Activated CD4-positive, alpha-beta T cell treated with anti-CD3 and anti-CD28 coated beads for 36 hours (primary cell): ENCODE results near the gene GATB. TPM values are rescaled to one million over a fixed set of nuclear protein-coding genes. Genes with fewer than 3 reads are reported as not detected.
A peak's percentile ranks its signal among the peaks of the same experiment; 100 is the strongest.

Experiments
- ATAC-seq: fragments of 200-7000 bp; cut with Tn5 transposase; one replicate; pipeline ENCODE4 v1.10.0; 2021; ENCODE audit warnings: mild to moderate bottlenecking, moderate library complexity
- CTCF ChIA-PET: fragments of 350-600 bp; sonication (Branson Sonifier 250); formaldehyde crosslinking; loops from one replicate; lab custom pipeline; 2021; ENCODE audit warnings: antibody characterized with exemption; lab: Charles Lee
- POLR2A ChIA-PET: fragments of 350-600 bp; sonication (Branson Sonifier 250); formaldehyde crosslinking; loops from one replicate; lab custom pipeline; 2021; ENCODE audit warnings: antibody characterized with exemption, inconsistent platforms; lab: Charles Lee
- DNase-seq: peaks from one replicate; pipeline ENCODE4 v3.0.0-alpha.2; 2020
- H3K27ac Mint-ChIP-seq: one replicate; pipeline ENCODE4 v1.8.0; 2021; ENCODE audit warnings: mixed read lengths
- H3K27me3 Mint-ChIP-seq: one replicate; pipeline ENCODE4 v1.8.0; 2021; ENCODE audit warnings: mixed read lengths
- H3K36me3 Mint-ChIP-seq: one replicate; pipeline ENCODE4 v1.8.0; 2021; ENCODE audit warnings: low read depth, mixed read lengths
- H3K4me1 Mint-ChIP-seq: one replicate; pipeline ENCODE4 v1.8.0; 2021; ENCODE audit warnings: mixed read lengths
- H3K4me3 Mint-ChIP-seq: one replicate; pipeline ENCODE4 v1.8.0; 2021; ENCODE audit warnings: mild to moderate bottlenecking, moderate library complexity, mixed read lengths
- H3K9me3 Mint-ChIP-seq: one replicate; pipeline ENCODE4 v1.8.0; 2021; ENCODE audit warnings: low read depth, mixed read lengths
- intact Hi-C, 2 experiments: fragments of 100-400 bp; cut with DNase I in 1 of 2; cut with micrococcal nuclease in 1 of 2; formaldehyde crosslinking; loops; one replicate each; pipeline versions ENCODE4 v1.14.2 to v1.15.1; 2022 to 2024; cut with DNase I, micrococcal nuclease
- total RNA-seq, 2 experiments: library from RNA; stranded (reverse); gene quantifications; one replicate each; pipeline ENCODE4 v1.2.3, GENCODE V29; 2021

Gene GATB
- total RNA-seq, 2 experiments from 2014 or later = 21.2 to 25.6 TPM

DNA sequence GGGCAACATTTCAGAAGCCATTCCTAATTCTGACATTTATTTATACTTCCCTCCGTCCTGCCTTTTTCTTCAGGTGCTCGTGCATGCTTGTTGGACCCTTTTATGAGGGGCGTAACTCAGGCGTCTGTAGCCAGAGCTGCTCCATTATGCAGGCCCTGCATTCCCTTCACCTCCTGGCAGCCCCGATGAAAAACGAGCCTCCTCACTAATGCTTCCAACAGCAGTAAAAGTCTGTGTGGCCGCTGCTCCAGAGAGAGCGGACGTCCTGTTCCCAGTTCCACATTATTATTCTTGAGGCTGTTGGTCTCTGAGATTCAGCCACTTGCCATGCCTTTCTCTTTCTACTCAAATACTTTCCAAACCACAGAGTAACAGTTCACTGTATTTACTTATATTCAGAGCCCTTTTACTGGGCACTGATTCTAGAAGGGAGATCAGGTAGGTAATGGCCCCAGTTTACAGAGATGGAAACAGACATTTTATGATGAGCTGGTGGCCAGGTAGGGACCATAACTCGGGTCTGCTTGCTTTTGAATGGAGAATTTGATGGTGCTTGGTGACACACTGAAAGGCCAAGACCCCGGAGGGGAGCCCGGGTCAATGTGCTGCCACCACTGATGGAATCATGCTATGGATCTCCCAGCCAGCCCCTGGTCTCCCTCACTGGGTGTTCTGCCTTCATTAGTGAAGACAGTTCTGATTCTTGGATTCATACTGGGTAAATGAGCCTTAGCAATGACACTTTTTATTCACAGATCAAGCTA is 101.0 kb downstream of the GATB start:
- Mint-ChIP-seq H3K9me3 (no peaks in the 10 kb centered on the region), H3K4me1 (peaks cover 19% of the 10 kb centered on the region), H3K27me3 (no peaks in the 10 kb centered on the region), H3K27ac (peak overlapping the region; percentile 79), H3K36me3 (no peaks in the 10 kb centered on the region), H3K4me3 (no peak overlapping the region)
- POLR2A ChIA-PET = no interaction called here
- ATAC-seq = no peak
- CTCF ChIA-PET = interaction anchor here (0.6 to 1.1 kb wide), 3 partner anchors 14 to 1211 kb away, joined by 3 read pairs; no protein-coding TSS in a partner anchor
- intact Hi-C loops = no loop called here
- no peak for DNase-seq

DNA sequence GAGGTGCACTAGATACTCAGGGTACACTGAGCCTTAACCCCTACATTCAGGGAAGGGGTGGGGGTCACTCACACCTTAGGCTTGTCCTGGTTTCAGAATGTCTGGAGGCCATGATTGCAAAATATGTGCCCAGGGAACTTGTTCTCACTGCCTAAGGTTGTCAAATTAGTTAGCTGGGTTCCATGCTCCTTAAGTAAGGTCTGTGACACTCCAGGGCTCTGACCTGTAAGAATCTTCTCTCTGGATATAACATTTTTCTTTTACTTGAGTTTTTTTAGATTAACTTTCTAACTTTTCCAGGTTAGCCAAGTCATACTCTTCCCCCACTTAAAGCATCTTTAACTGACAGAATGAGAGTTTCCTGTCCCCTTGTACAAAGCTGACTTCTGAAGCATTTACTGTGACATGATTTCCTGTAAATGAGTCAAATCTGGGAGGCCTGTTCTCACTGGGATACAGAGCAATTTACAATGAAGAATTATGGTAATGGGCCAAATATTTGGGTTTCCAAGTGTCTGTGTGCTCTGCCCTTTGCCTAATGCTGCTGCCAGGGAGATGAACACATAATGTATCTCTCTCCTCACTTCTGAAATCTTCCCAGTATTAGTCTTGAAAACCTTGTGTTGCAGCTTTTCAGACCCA is 101.7 kb downstream of the GATB start:
- intact Hi-C loops = no loop called here
- peaks cover 19% of the 10 kb centered on the region for H3K4me1 Mint-ChIP-seq
- H3K27me3 Mint-ChIP-seq = no peaks in the 10 kb centered on the region
- ATAC-seq (peak; percentile 89), DNase-seq (no peak)
- no peaks in the 10 kb centered on the region for H3K36me3 Mint-ChIP-seq
- no peaks in the 10 kb centered on the region for H3K9me3 Mint-ChIP-seq
- H3K27ac Mint-ChIP-seq = peak overlapping the region; percentile 79
- POLR2A ChIA-PET = no interaction called here
- CTCF ChIA-PET = interaction anchor here (0.6 to 1.4 kb wide), 2 partner anchors 35 to 1211 kb away, joined by 3 read pairs; no protein-coding TSS in a partner anchor
- H3K4me3 Mint-ChIP-seq = no peak overlapping the region

DNA sequence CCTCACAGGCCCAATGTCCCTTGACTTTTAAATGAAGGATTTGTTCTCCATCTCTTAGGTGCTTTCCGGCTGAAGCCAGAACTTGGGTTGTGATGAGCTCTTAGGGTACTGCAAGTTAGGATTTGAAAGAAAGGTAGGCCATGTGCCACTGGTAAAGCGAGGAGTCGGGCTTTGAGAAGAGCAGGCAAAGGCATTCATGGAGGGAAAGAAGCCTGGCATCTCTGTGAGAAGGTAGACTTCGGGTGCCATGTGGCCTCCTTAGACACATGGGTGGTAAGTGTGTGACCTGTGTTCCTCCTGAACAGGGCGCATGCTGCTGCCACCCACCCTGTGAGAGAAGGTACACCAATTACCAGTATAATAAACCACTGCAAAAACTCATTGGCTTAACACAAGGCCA is 102.9 kb downstream of the GATB start:
- Mint-ChIP-seq H3K36me3 (no peaks in the 10 kb centered on the region), H3K9me3 (no peaks in the 10 kb centered on the region), H3K27ac (no peak overlapping the region), H3K27me3 (no peaks in the 10 kb centered on the region), H3K4me1 (peaks cover 19% of the 10 kb centered on the region), H3K4me3 (no peak overlapping the region)
- ChIA-PET POLR2A (no interaction called here), CTCF (interaction anchor here (1.4 kb wide), 1 partner anchor 36 kb away, joined by 3 read pairs; no protein-coding TSS in a partner anchor)
- no peak for DNase-seq
- intact Hi-C loops = no loop called here
- no peak for ATAC-seq

DNA sequence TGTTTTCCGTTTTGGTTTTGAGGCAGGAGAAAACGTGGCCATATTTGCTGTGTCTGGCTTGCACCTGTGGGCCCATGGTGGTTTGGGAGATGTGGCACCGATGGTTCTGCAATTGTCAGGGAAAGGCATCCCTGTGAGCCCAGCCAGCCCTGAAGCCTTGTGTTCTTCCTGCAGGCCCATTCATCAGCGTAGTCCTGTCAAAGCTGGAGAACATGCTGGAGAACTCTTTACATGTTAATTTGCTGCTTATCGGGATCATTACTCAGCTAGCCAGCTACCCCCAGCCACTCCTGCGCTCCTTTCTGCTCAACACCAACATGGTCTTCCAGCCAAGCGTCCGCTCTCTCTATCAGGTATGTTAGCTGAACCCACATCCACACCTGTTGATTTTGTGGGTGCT is 104.7 kb downstream of the GATB start:
- peaks cover 19% of the 10 kb centered on the region for H3K4me1 Mint-ChIP-seq
- ATAC-seq (no peak), DNase-seq (no peak)
- H3K27me3 Mint-ChIP-seq = no peaks in the 10 kb centered on the region
- intact Hi-C loops = no loop called here
- H3K27ac Mint-ChIP-seq = no peak overlapping the region
- ChIA-PET CTCF (interaction anchor here (0.7 kb wide), 1 partner anchor 9 kb away, joined by 4 read pairs; no protein-coding TSS in a partner anchor), POLR2A (no interaction called here)
- no peaks in the 10 kb centered on the region for H3K9me3 Mint-ChIP-seq
- H3K4me3 Mint-ChIP-seq = no peak overlapping the region
- no peaks in the 10 kb centered on the region for H3K36me3 Mint-ChIP-seq

DNA sequence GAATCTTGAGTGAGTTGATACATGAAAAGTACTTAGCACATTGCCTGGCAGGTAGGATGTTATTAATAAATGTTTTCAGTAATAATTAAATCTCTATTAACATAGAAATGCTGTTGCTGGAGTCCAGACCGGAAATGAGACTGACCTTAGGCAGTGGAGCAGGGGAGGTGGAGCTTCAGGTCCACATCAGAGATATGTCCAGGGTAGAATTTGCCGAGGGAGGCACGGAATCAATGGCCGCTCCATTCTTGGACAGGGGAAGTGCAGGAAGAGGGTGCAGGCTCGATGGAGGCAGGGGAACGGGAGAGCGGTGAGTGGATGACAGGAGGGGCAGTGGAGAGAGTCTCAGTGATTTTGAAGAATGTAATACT is 107.3 kb downstream of the GATB start:
- intact Hi-C loops = no loop called here
- Mint-ChIP-seq H3K36me3 (no peaks in the 10 kb centered on the region), H3K4me3 (no peak overlapping the region), H3K27ac (no peak overlapping the region), H3K4me1 (no peaks in the 10 kb centered on the region), H3K9me3 (no peaks in the 10 kb centered on the region), H3K27me3 (no peaks in the 10 kb centered on the region)
- ChIA-PET CTCF (interaction anchor here (0.7 to 1.0 kb wide), 2 partner anchors 14 to 704 kb away, joined by 3 to 6 read pairs; no protein-coding TSS in a partner anchor), POLR2A (no interaction called here)
- DNase-seq = no peak
- ATAC-seq = no peak

DNA sequence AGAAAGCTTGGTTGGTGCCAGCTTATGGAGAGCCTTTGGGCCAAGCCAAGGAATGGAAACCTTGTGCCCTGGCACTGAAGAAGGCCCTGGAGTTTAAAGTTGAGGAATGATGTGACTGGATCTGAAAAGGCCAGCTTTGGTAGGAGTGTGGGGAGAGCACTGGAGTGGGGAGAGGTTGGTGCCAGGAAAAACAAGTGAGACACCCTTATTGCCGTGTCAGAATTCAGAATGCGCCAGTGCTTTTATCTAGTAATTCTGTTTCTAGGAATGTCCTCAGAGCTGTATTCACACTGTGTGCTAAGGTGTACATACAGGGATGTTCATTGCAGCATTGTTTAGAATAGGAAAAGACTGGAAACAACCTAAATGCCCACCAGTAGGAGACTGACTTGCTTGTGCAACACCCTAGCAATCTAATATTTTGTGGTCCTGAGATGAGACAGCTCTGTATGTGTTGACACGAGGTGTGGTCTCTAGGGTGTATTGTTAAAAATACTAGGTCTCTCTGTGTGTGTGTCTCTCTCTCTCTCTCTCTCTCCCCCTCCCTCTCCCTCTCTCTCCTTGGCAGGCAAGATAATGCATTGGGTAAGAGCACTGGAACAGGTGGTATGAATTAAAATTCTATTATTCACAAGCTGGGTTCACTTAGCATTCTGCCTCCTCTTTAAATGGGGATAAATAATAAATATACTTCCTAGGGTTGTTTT is 107.8 kb downstream of the GATB start:
- DNase-seq (no peak), ATAC-seq (no peak)
- no peak overlapping the region for H3K4me3 Mint-ChIP-seq
- H3K27ac Mint-ChIP-seq = no peak overlapping the region
- H3K27me3 Mint-ChIP-seq = no peaks in the 10 kb centered on the region
- H3K36me3 Mint-ChIP-seq = no peaks in the 10 kb centered on the region
- H3K9me3 Mint-ChIP-seq = no peaks in the 10 kb centered on the region
- CTCF ChIA-PET = interaction anchor here (0.7 to 1.6 kb wide), 3 partner anchors 11 to 704 kb away, joined by 3 to 6 read pairs (median 5); no protein-coding TSS in a partner anchor
- intact Hi-C loops = no loop called here
- no peaks in the 10 kb centered on the region for H3K4me1 Mint-ChIP-seq
- POLR2A ChIA-PET = no interaction called here

DNA sequence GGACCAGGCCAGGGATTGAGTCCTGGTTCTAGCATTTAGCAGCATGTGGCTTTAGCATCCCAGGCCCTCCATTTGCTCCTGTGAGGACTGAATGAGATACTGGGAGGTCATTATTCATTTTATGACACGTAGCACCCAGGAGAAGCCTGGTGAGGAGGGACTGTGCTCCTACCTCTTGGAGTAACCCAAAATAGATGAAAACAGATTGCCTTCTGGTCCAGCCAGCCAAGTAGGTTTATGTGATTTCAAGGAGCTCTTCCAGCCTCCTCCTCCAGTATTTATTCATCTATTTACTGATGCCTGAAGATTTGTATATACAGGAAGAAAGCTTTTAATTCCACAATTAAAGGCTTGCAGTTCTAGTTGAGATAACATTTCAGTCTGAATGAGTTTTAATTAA is 109.3 kb downstream of the GATB start:
- DNase-seq (no peak), ATAC-seq (no peak)
- Mint-ChIP-seq H3K9me3 (no peaks in the 10 kb centered on the region), H3K36me3 (no peaks in the 10 kb centered on the region), H3K4me3 (no peak overlapping the region), H3K27me3 (no peaks in the 10 kb centered on the region), H3K27ac (no peak overlapping the region), H3K4me1 (no peaks in the 10 kb centered on the region)
- intact Hi-C loops = no loop called here
- ChIA-PET CTCF (interaction anchor here (1.1 to 1.6 kb wide), 3 partner anchors 9 to 28 kb away, joined by 3 to 5 read pairs (median 5); no protein-coding TSS in a partner anchor), POLR2A (no interaction called here)

DNA sequence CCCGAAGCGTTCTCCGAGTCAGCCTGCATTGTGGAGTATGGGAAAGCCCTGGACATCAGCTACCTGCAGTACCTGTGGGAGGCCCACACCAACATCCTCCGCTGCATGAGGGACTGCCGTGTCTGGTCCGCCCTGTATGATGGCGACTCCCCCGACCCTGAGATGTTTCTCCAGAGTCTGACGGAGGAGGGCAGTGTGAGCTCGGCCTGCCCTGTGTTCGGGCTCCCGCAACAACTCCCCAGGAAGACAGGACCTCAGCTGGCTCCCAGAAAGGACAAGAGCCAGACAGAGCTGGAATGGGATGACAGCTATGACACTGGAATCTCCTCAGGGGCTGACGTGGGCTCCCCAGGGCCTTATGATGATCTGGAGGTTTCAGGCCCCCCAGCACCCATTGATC is 111.3 kb downstream of the GATB start:
- ATAC-seq (no peak), DNase-seq (no peak)
- Mint-ChIP-seq H3K36me3 (no peaks in the 10 kb centered on the region), H3K27ac (no peak overlapping the region), H3K4me1 (no peaks in the 10 kb centered on the region), H3K27me3 (no peaks in the 10 kb centered on the region), H3K9me3 (no peaks in the 10 kb centered on the region), H3K4me3 (no peak overlapping the region)
- intact Hi-C loops = no loop called here
- CTCF ChIA-PET = no interaction called here
- POLR2A ChIA-PET = interaction anchor here (0.6 kb wide), 1 partner anchor 19 kb away, joined by 6 read pairs; no protein-coding TSS in a partner anchor

DNA sequence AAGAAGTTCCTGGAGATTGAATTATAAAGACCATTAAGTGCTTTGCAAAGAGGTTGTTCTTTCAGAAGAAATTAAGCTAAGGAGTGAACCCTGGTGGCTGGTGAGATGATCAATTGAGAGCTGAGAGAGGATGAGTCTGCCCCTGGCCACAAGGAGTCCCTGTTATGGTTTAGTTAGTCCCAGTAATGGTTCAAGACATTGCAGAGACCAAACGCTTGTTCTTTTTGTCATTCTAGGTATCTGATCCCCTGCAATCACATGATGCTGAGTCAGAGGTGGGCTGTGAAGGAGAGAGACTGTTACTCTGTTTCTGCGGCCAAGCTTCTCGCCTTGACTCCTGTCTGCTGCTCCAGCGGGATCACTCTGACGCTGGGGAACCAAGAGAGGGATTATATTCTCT is 114.5 kb downstream of the GATB start:
- ATAC-seq (no peak), DNase-seq (no peak)
- intact Hi-C loops = no loop called here
- no peaks in the 10 kb centered on the region for H3K4me1 Mint-ChIP-seq
- H3K27ac Mint-ChIP-seq = no peak overlapping the region
- no peaks in the 10 kb centered on the region for H3K36me3 Mint-ChIP-seq
- no peak overlapping the region for H3K4me3 Mint-ChIP-seq
- CTCF ChIA-PET = interaction anchor here (0.6 to 1.2 kb wide), 2 partner anchors 14 to 465 kb away, joined by 3 to 4 read pairs; no protein-coding TSS in a partner anchor
- no peaks in the 10 kb centered on the region for H3K27me3 Mint-ChIP-seq
- H3K9me3 Mint-ChIP-seq = no peaks in the 10 kb centered on the region
- POLR2A ChIA-PET = no interaction called here

DNA sequence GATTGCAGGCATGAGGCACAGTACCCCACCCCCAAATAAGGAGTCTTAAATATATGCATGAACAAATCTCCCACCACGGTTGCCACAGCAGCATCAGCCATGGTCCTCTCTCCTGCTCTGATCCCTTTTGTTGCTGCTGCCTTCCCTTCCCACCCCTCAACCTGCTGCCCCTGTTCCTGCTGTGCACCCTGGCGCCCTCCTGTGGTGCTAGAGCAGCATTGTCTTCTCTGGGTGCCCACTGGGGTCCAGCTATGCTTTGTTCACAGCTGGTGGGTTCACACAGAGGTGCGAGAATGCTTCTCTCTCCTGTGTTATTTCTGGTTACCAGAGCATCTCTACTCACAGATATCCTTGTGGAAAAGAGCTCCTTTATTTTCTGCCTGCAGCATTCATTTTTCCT is 116.2 kb downstream of the GATB start:
- CTCF ChIA-PET = interaction anchor here (0.7 to 1.3 kb wide), 3 partner anchors 20 to 715 kb away, joined by 3 read pairs; no protein-coding TSS in a partner anchor
- ATAC-seq = no peak
- peak; percentile 43 for DNase-seq
- Mint-ChIP-seq H3K36me3 (no peaks in the 10 kb centered on the region), H3K27ac (no peak overlapping the region), H3K27me3 (no peaks in the 10 kb centered on the region), H3K9me3 (no peaks in the 10 kb centered on the region), H3K4me1 (no peaks in the 10 kb centered on the region), H3K4me3 (no peak overlapping the region)
- intact Hi-C loops = no loop called here
- POLR2A ChIA-PET = no interaction called here

DNA sequence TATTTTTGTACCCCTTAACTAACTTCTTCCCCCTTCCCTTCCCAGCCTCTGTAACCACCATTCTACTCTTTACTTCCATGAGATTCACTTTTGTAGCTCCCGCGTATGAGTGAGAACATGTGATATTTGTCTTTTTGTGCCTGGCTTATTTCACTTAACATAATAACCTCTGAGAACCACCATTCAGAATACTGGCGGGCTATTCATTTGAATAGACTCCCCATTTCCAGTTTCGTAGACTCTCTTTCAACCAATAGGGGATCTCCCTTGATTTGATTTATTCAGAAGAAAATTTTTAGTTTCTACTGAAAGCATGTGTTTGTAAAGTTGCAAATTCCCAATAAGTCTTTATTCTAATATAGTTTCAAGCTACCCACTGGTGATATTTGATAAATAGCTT is 117.2 kb downstream of the GATB start:
- Mint-ChIP-seq H3K27me3 (no peaks in the 10 kb centered on the region), H3K4me3 (no peak overlapping the region), H3K9me3 (no peaks in the 10 kb centered on the region), H3K4me1 (no peaks in the 10 kb centered on the region), H3K36me3 (no peaks in the 10 kb centered on the region), H3K27ac (no peak overlapping the region)
- POLR2A ChIA-PET = no interaction called here
- CTCF ChIA-PET = no interaction called here
- intact Hi-C loops = no loop called here
- ATAC-seq (no peak), DNase-seq (no peak)
